GM12891 (cell line): ENCODE data around the gene TK2.

Experiments
- PAX5 ChIP-seq: IDR thresholded peaks from 2 replicates; pipeline ENCODE4 v1.6.1; 2011; ENCODE audit warnings: low read length, moderate library complexity, mild to moderate bottlenecking; ENCODE audit not compliant: insufficient read depth, severe bottlenecking
- POLR2A ChIP-seq: IDR thresholded peaks from 2 replicates; pipeline ENCODE4 v1.6.1; 2011; ENCODE audit warnings: low read depth, low read length, control low read depth
- POLR2AphosphoS5 ChIP-seq: IDR thresholded peaks from 2 replicates; pipeline ENCODE4 v1.6.1; 2011; ENCODE audit warnings: low read depth, low read length, control low read depth
- POU2F2 ChIP-seq: IDR thresholded peaks from 2 replicates; pipeline ENCODE4 v1.6.1; 2011; ENCODE audit warnings: low read depth, mild to moderate bottlenecking, control low read depth, low read length, moderate library complexity
- SPI1 ChIP-seq: IDR thresholded peaks from 2 replicates; pipeline ENCODE4 v1.6.1; 2011; ENCODE audit warnings: low read depth, low read length, control low read depth
- TAF1 ChIP-seq: IDR thresholded peaks from 2 replicates; pipeline ENCODE4 v1.6.1; 2011; ENCODE audit warnings: low read depth, low read length, control low read depth

- TF ChIP-seq TAF1, result no peak
- no peak for TF ChIP-seq POLR2A
- TF ChIP-seq POLR2AphosphoS5, result no peak
- TF ChIP-seq SPI1, result no peak
- no peak for TF ChIP-seq PAX5
- no peak for TF ChIP-seq POU2F2
These were observed 18.4 kb upstream of the TK2 start for GRCh38 chr16:66568355-66568754.
